PC-3 (cell line): ENCODE measurements around the gene DOCK10.

Experiments used
- CTCF ChIP-seq: fragments of 300-600 bp; sonication (generic); conservative IDR thresholded peaks from 2 replicates; pipeline ENCODE4 v1.5.1; 2017; ENCODE audit warnings: antibody characterized with exemption, low read depth, mild to moderate bottlenecking, low read length
- EZH2 ChIP-seq: fragments of 300-600 bp; sonication (generic); IDR thresholded peaks from one replicate; pipeline ENCODE4 v1.6.1; 2017; ENCODE audit warnings: antibody characterized with exemption, mild to moderate bottlenecking, low read length; ENCODE audit not compliant: unreplicated experiment
- EZH2phosphoT487 ChIP-seq: fragments of 300-600 bp; sonication (generic); IDR thresholded peaks from 2 replicates; pipeline ENCODE4 v1.6.1; 2018; ENCODE audit warnings: mild to moderate bottlenecking, antibody characterized with exemption, low read length, borderline replicate concordance

- TF ChIP-seq CTCF (no peak), EZH2 (no peak), EZH2phosphoT487 (no peak)
These were observed 312.8 kb downstream of the DOCK10 start for GRCh38 chr2:224729435-224729834.
